ENCODE measurements around the gene AGAP1. TPM values are rescaled to one million over a fixed set of nuclear protein-coding genes. Genes with fewer than 3 reads are reported as not detected.
A peak's percentile ranks its signal among the peaks of the same experiment; 100 is the strongest.

AGAP1 gene
- total RNA-seq, 1 experiment from 2014 or later: 25.8 TPM

DNA sequence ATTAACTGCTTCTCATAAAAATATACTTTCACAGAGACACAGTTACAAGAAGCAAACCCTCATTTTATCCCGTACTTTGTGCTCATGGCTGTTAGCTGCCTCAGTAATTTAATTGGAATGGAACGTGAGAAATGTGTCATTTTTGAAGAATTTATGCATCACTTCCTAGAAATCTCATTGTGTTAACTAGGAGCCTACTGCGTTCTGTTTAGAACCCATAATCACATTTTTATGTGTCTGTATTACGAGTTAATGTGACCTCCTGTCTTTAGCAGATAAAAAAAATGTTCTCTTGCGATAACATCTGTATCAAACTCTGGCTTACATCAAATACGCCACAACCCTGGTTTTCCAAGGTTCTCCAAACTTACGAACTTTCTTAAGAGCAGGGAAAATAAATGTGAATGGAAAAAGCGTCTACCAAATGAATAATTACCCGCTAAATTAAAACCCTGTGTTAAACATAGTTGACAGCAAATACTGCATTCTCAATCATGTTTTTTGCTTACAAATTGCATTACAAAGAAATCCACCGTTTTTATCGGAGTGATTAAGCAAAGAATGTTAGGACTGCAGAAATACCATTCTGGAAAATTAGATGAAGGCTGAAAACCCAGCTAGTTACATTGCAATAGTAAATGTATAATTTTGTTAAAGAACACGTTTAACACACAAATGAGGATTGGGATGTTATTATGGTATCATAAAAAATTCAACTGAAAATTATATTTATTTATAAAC is 686.4 kb downstream of the AGAP1 start:
- H3K23me2 ChIP-seq (ENCODE audit: insufficient read length, low read depth, low read length, poor library complexity, severe bottlenecking): peaks cover 12% of the 10 kb centered on the region
- H3K4me2 ChIP-seq (ENCODE audit: insufficient read depth, insufficient read length, low read length): peak overlapping the region; percentile 69
- no peak overlapping the region for H2BK120ac ChIP-seq (ENCODE audit: low read depth, low read length, poor library complexity, severe bottlenecking)
- no peak for DNase-seq
- H3K79me1 ChIP-seq (ENCODE audit: insufficient read depth, low read depth, low read length, poor library complexity, severe bottlenecking): no peaks in the 10 kb centered on the region
- peak overlapping the region in 1 of 2 experiments; percentile 68; a peak in 2 of 5 replicates for H3K4me3 Mint-ChIP-seq
- H3K23ac ChIP-seq (ENCODE audit: insufficient read length, low read depth, low read length): no peak overlapping the region
- TF ChIP-seq, protein P1, sequence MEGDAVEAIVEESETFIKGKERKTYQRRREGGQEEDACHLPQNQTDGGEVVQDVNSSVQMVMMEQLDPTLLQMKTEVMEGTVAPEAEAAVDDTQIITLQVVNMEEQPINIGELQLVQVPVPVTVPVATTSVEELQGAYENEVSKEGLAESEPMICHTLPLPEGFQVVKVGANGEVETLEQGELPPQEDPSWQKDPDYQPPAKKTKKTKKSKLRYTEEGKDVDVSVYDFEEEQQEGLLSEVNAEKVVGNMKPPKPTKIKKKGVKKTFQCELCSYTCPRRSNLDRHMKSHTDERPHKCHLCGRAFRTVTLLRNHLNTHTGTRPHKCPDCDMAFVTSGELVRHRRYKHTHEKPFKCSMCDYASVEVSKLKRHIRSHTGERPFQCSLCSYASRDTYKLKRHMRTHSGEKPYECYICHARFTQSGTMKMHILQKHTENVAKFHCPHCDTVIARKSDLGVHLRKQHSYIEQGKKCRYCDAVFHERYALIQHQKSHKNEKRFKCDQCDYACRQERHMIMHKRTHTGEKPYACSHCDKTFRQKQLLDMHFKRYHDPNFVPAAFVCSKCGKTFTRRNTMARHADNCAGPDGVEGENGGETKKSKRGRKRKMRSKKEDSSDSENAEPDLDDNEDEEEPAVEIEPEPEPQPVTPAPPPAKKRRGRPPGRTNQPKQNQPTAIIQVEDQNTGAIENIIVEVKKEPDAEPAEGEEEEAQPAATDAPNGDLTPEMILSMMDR (conservative IDR thresholded peaks at IDR 0.05): no peak
- H3K18ac ChIP-seq (ENCODE audit: insufficient read length, low read depth, low read length): no peak overlapping the region
- no peaks in the 10 kb centered on the region for H4K20me1 ChIP-seq (ENCODE audit: control insufficient read depth, insufficient read depth, insufficient read length)
- peaks cover 11 to 15% of the 10 kb centered on the region in 2 experiments for H3K9me3 Mint-ChIP-seq
- no peak overlapping the region for H2BK5ac ChIP-seq (ENCODE audit: insufficient read length, low read length)
- H3K4me1 ChIP-seq (ENCODE audit: insufficient read depth, low read length): no peaks in the 10 kb centered on the region
- no peak overlapping the region for H2BK12ac ChIP-seq (ENCODE audit: insufficient read length, low read depth, low read length)
- H3K9me3 ChIP-seq (ENCODE audit: control insufficient read depth, low read depth, low read length): no peaks in the 10 kb centered on the region
- H3K27me3 ChIP-seq (ENCODE audit: insufficient read depth, low read length): peaks cover 8% of the 10 kb centered on the region; the same call in 1 of the 2 replicates
- no CpG with 5 or more reads among the region's 12 CpGs for WGBS (ENCODE audit: extremely low coverage, insufficient read length, low lambda C conversion rate)
- no peaks in the 10 kb centered on the region for H3K79me2 ChIP-seq (ENCODE audit: insufficient read depth, low read length)
- H2AFZ ChIP-seq (ENCODE audit: low read length): no peak overlapping the region
- no peak overlapping the region for H3K4ac ChIP-seq (ENCODE audit: low read depth, low read length)
- no peak overlapping the region for H3T11ph ChIP-seq (ENCODE audit: low read length)
- no peak overlapping the region for H3K14ac ChIP-seq (ENCODE audit: insufficient read depth, low read length)
- no peak overlapping the region for H3K27ac ChIP-seq (ENCODE audit: insufficient read length, low read depth, low read length)
- no peak overlapping the region for H3K9ac ChIP-seq (ENCODE audit: extremely low read depth, insufficient read length, low read length)
- H3K4me1 Mint-ChIP-seq: peaks cover 11 to 26% of the 10 kb centered on the region in 2 experiments
- no peak overlapping the region for H4K8ac ChIP-seq (replicated peaks; ENCODE audit: insufficient read length, low read depth, low read length)
- H2BK20ac ChIP-seq (ENCODE audit: low read depth, low read length, poor library complexity, severe bottlenecking): no peak overlapping the region
- no peak overlapping the region for H4K91ac ChIP-seq (ENCODE audit: insufficient read length, low read depth, low read length)
- H3K27me3 Mint-ChIP-seq (ENCODE audit: low read depth): peaks cover 89% of the 10 kb centered on the region
- no peak overlapping the region for H4K5ac ChIP-seq (ENCODE audit: insufficient read length, low read depth, low read length)
- H3K27ac Mint-ChIP-seq: no peak overlapping the region
- no peak overlapping the region for H2BK15ac ChIP-seq (ENCODE audit: low read depth, low read length)
- no peaks in the 10 kb centered on the region for H3K36me3 Mint-ChIP-seq (ENCODE audit: insufficient read depth in 1 of 3, low read depth in 3 of 3)
- H2AK5ac ChIP-seq (ENCODE audit: insufficient read length, low read length): no peak overlapping the region
- no peak overlapping the region for H3K56ac ChIP-seq (ENCODE audit: insufficient read length, low read depth, low read length)

All from H9 (cell line).